Liver (tissue), 9 donors: ENCODE data around the gene HSPG2. TPM values are rescaled to one million over a fixed set of nuclear protein-coding genes. Genes with fewer than 3 reads are reported as not detected.

Experiments
- DNase-seq: peaks from one replicate; pipeline ENCODE4 v3.0.0-alpha.2; 2017; ENCODE audit warnings: low spot score
- H3K27ac ChIP-seq, 2 donors: one replicate each; pipeline ENCODE4 v1.7.0; 2013; ENCODE audit warnings: inconsistent platforms in 2 of 2, low read length in 2 of 2, control low read depth in 1 of 2, low read depth in 1 of 2, mild to moderate bottlenecking in 1 of 2
- H3K27me3 ChIP-seq, 4 donors: one replicate each; pipeline versions ENCODE4 v1.6.1 to v1.7.0; 2013; ENCODE audit warnings: low read length in 3 of 4, inconsistent platforms in 1 of 4, mild to moderate bottlenecking in 1 of 4, moderate library complexity in 1 of 4; ENCODE audit not compliant: control insufficient read depth in 4 of 4, insufficient read depth in 4 of 4
- H3K36me3 ChIP-seq, 4 donors: one replicate each; pipeline versions ENCODE4 v1.6.1 to v1.7.0; 2013; ENCODE audit warnings: low read length in 3 of 4, mild to moderate bottlenecking in 3 of 4, low read depth in 1 of 4, moderate library complexity in 1 of 4; ENCODE audit not compliant: control insufficient read depth in 4 of 4, insufficient read depth in 3 of 4
- H3K4me1 ChIP-seq, 4 donors: one replicate each; pipeline versions ENCODE4 v1.6.1 to v1.7.0; 2013; ENCODE audit warnings: low read length in 3 of 4, mild to moderate bottlenecking in 3 of 4, moderate library complexity in 1 of 4; ENCODE audit not compliant: control insufficient read depth in 4 of 4, insufficient read depth in 4 of 4
- H3K4me3 ChIP-seq, 3 donors: one replicate each; pipeline versions ENCODE4 v1.6.1 to v1.7.0; 2013; ENCODE audit warnings: low read length in 3 of 3, control low read depth in 1 of 3, low read depth in 1 of 3, mild to moderate bottlenecking in 1 of 3
- H3K9ac ChIP-seq, 2 donors: one replicate each; pipeline ENCODE4 v1.7.0; 2013; ENCODE audit warnings: low read length in 2 of 2, mild to moderate bottlenecking in 2 of 2, moderate library complexity in 2 of 2, control low read depth in 1 of 2, low read depth in 1 of 2
- H3K9me3 ChIP-seq, 4 donors: one replicate each; pipeline versions ENCODE4 v1.6.1 to v1.7.0; 2013; ENCODE audit warnings: low read length in 3 of 4; ENCODE audit not compliant: control insufficient read depth in 4 of 4
- ATF3 ChIP-seq: IDR thresholded peaks from 2 replicates; pipeline ENCODE4 v1.6.1; 2016; ENCODE audit warnings: antibody characterized with exemption
- CTCF ChIP-seq: fragments of 150-350 bp; IDR thresholded peaks from 2 replicates; pipeline ENCODE4 v1.5.1; 2017; ENCODE audit warnings: improper control_type of control experiment, low read depth, low read length; ENCODE audit not compliant: missing input control
- FOXA2 ChIP-seq: IDR thresholded peaks from 2 replicates; pipeline ENCODE4 v1.6.1; 2016; ENCODE audit warnings: antibody characterized with exemption
- GABPA ChIP-seq, 2 donors: IDR thresholded peaks in 1 of 2; conservative IDR thresholded peaks in 1 of 2; 2 replicates each; pipeline ENCODE4 v1.6.1; 2016; ENCODE audit warnings: antibody characterized with exemption in 2 of 2, mild to moderate bottlenecking in 1 of 2, moderate library complexity in 1 of 2
- HNF4A ChIP-seq, 2 donors: conservative IDR thresholded peaks; 2 replicates each; pipeline ENCODE4 v1.6.1; 2016; ENCODE audit warnings: antibody characterized with exemption in 2 of 2, mild to moderate bottlenecking in 2 of 2
- NR2F2 ChIP-seq: IDR thresholded peaks from 2 replicates; pipeline ENCODE4 v1.6.1; 2016; ENCODE audit warnings: antibody characterized with exemption
- RAD21 ChIP-seq, 2 donors: IDR thresholded peaks; 2 replicates each; pipeline ENCODE4 v1.6.1; 2016; ENCODE audit warnings: antibody characterized with exemption in 2 of 2, mild to moderate bottlenecking in 2 of 2
- RXRA ChIP-seq, 2 donors: IDR thresholded peaks; 2 replicates each; pipeline ENCODE4 v1.6.1; 2017 to 2018; ENCODE audit warnings: antibody characterized with exemption in 2 of 2, mild to moderate bottlenecking in 1 of 2
- SP1 ChIP-seq: IDR thresholded peaks from 2 replicates; pipeline ENCODE4 v1.6.1; 2018; ENCODE audit warnings: antibody characterized with exemption, mild to moderate bottlenecking
- TAF1 ChIP-seq: conservative IDR thresholded peaks from 2 replicates; pipeline ENCODE4 v1.6.1; 2016; ENCODE audit warnings: antibody characterized with exemption, mild to moderate bottlenecking
- YY1 ChIP-seq: IDR thresholded peaks from 2 replicates; pipeline ENCODE4 v1.6.1; 2016; ENCODE audit warnings: antibody characterized with exemption, mild to moderate bottlenecking
- WGBS: extraction: QIAGEN DNeasy Blood & Tissue Kit; methylation state at CpG from one replicate; pipeline ENCODE4 v1.1.7; 2013; 5-methylcytosine and 5-hydroxymethylcytosine counted together
- polyA plus RNA-seq, 2 donors: library from polyadenylated mRNA; stranded (reverse) in 1 of 2; unstranded in 1 of 2; fragments of 200-250 nt in 1 of 2; fragments of >200 nt in 1 of 2; fragmentation: Nextera tagmentation in 1 of 2; extraction: Ambion mirVana in 1 of 2; gene quantifications; one replicate each; pipeline versions ENCODE4 v1.2.1 to v1.2.3, GENCODE V29; 2013 to 2015
- total RNA-seq, 2 donors: library from RNA; depleted of rRNA; stranded (reverse); fragments of >200 nt; gene quantifications; one replicate each; pipeline ENCODE4 v1.2.3, GENCODE V29; 2014
- donor health status: healthy.
- donor health status: healthy.
- donor health status: healthy.
- donor health status: healthy.
- donor health status: healthy.

The HSPG2 gene
- total and polyA plus RNA-seq, 4 donors = 5.6 to 43.9 (median 23.9) TPM

- no peak for TF ChIP-seq ATF3
Measured at GRCh38 chr1:21912038-21912758, 24.9 kb downstream of the HSPG2 start (continued).

GRCh38 chr1:21911205-21912001, 25.7 kb downstream of the HSPG2 start:
- DNase-seq = no peak
- H3K4me3 ChIP-seq = no peak overlapping the region
- H3K27me3 ChIP-seq = no peaks in the 10 kb centered on the region
- no peaks in the 10 kb centered on the region for H3K9me3 ChIP-seq
- TF ChIP-seq CTCF (no peak), YY1 (no peak), NR2F2 (peak; percentile 86), ATF3 (no peak), GABPA (IDR thresholded peaks at IDR 0.05 in 1 of 2, conservative IDR thresholded peaks at IDR 0.05 in 1 of 2) (no peak), RXRA (IDR thresholded peaks at IDR 0.05) (peak in 1 of 2 donors; percentile 6), HNF4A (conservative IDR thresholded peaks at IDR 0.05) (no peak)
- H3K4me1 ChIP-seq = peaks cover 0 to 6% (median 3%) of the 10 kb centered on the region in 4 donors
- H3K9ac ChIP-seq = no peak overlapping the region
- no peaks in the 10 kb centered on the region for H3K36me3 ChIP-seq
- H3K27ac ChIP-seq = no peak overlapping the region
- 57% methylated on average over 10 of the region's 10 CpGs for WGBS

- H3K9me3 ChIP-seq = no peaks in the 10 kb centered on the region
- no peak for DNase-seq
- H3K4me3 ChIP-seq = no peak overlapping the region
- 78% methylated on average over 11 of the region's 11 CpGs for WGBS
- H3K9ac ChIP-seq = no peak overlapping the region
- no peak for TF ChIP-seq RXRA (IDR thresholded peaks at IDR 0.05)
- no peaks in the 10 kb centered on the region for H3K27me3 ChIP-seq
- H3K36me3 ChIP-seq = no peaks in the 10 kb centered on the region
- no peak overlapping the region for H3K27ac ChIP-seq
- peaks cover 0 to 6% (median 3%) of the 10 kb centered on the region in 4 donors for H3K4me1 ChIP-seq
Measured at GRCh38 chr1:21910558-21911204, 26.4 kb downstream of the HSPG2 start.

- DNase-seq = no peak
- Histone ChIP-seq H3K27me3 (no peaks in the 10 kb centered on the region), H3K36me3 (no peaks in the 10 kb centered on the region), H3K9me3 (no peaks in the 10 kb centered on the region), H3K4me1 (peaks cover 0 to 5% (median 3%) of the 10 kb centered on the region in 4 donors), H3K4me3 (no peak overlapping the region), H3K9ac (no peak overlapping the region), H3K27ac (peak overlapping the region in 1 of 2 donors; percentile 34)
- 76% methylated on average over 9 of the region's 9 CpGs for WGBS
- TF ChIP-seq TAF1 = no peak
- peak; percentile 29 for TF ChIP-seq SP1
- TF ChIP-seq GABPA (IDR thresholded peaks at IDR 0.05 in 1 of 2, conservative IDR thresholded peaks at IDR 0.05 in 1 of 2) = no peak
- peak; percentile 94 for TF ChIP-seq NR2F2
- no peak for TF ChIP-seq CTCF
- peak in 1 of 2 donors; percentile 12 for TF ChIP-seq RAD21 (IDR thresholded peaks at IDR 0.05)
- TF ChIP-seq FOXA2 = no peak
Measured at GRCh38 chr1:21909787-21910503, 27.2 kb downstream of the HSPG2 start.
